Colonic mucosa (tissue), 4 donors: Measurements from ENCODE around the gene KMT5C. TPM values are rescaled to one million over a fixed set of nuclear protein-coding genes. Genes with fewer than 3 reads are reported as not detected.

Experiments
- DNase-seq: peaks from one replicate; pipeline ENCODE4 v3.0.0-alpha.2; 2020
- H3K27ac ChIP-seq: fragments of 200-600 bp; one replicate; pipeline ENCODE4 v1.8.0; 2021
- H3K27me3 ChIP-seq: fragments of 200-600 bp; one replicate; pipeline ENCODE4 v1.8.0; 2021
- H3K36me3 ChIP-seq: fragments of 200-600 bp; one replicate; pipeline ENCODE4 v1.8.0; 2021
- H3K4me1 ChIP-seq: fragments of 200-600 bp; one replicate; pipeline ENCODE4 v1.8.0; 2021; ENCODE audit warnings: mild to moderate bottlenecking
- H3K4me3 ChIP-seq: fragments of 200-600 bp; one replicate; pipeline ENCODE4 v1.8.0; 2021
- H3K9ac ChIP-seq, 2 donors: one replicate each; pipeline ENCODE4 v1.7.0; 2013; ENCODE audit warnings: control low read depth in 2 of 2, low read depth in 2 of 2, low read length in 2 of 2
- H3K9me3 ChIP-seq: fragments of 200-600 bp; one replicate; pipeline ENCODE4 v1.8.0; 2021
- CTCF ChIP-seq: fragments of 200-600 bp; IDR thresholded peaks from one replicate; pipeline ENCODE4 v1.8.0; 2022; ENCODE audit warnings: antibody characterized with exemption, mild to moderate bottlenecking
- intact Hi-C: fragments of 100-400 bp; cut with DNase I; formaldehyde crosslinking; loops from one replicate; pipeline ENCODE4 v1.14.1; 2022
- total RNA-seq, 2 donors: library from RNA; stranded (reverse); fragmentation: NEBNext Ultra II Directional in 1 of 2; extraction: Animal tissue kit (Norgen Biotek cat#: 25700) in 1 of 2; gene quantifications; one replicate each; pipeline ENCODE4 v1.2.1, GENCODE V29; 2021
- donor health status: healthy.
- donor health status: DM: no; HTN: no; CAD: no.
- donor health status: DM: no; HTN: no; CAD: no.

The KMT5C gene
- total RNA-seq, 2 donors from 2014 or later = 14.9 to 24.9 TPM

GRCh38 chr19:55366790-55367189 is 27.1 kb downstream of the KMT5C start:
- peaks cover 36% of the 10 kb centered on the region for H3K27me3 ChIP-seq
- TF ChIP-seq CTCF = no peak
- intact Hi-C loops = no loop called here

GRCh38 chr19:55368106-55368505 is 28.4 kb downstream of the KMT5C start:
- Histone ChIP-seq H3K36me3 (no peaks in the 10 kb centered on the region), H3K4me1 (peaks cover 4% of the 10 kb centered on the region), H3K4me3 (no peak overlapping the region), H3K27ac (no peak overlapping the region), H3K9ac (no peak overlapping the region), H3K27me3 (peaks cover 48% of the 10 kb centered on the region), H3K9me3 (no peaks in the 10 kb centered on the region)
- no peak for DNase-seq
- intact Hi-C loops = no loop called here
- TF ChIP-seq CTCF = no peak

More at GRCh38 chr19:55366790-55367189, 27.1 kb downstream of the KMT5C start:
- no peak for DNase-seq
- Histone ChIP-seq H3K9me3 (no peaks in the 10 kb centered on the region), H3K4me1 (peaks cover 4% of the 10 kb centered on the region), H3K27ac (no peak overlapping the region), H3K36me3 (no peaks in the 10 kb centered on the region), H3K9ac (no peak overlapping the region), H3K4me3 (no peak overlapping the region)

GRCh38 chr19:55368701-55369563 is 29.3 kb downstream of the KMT5C start:
- Histone ChIP-seq H3K4me3 (no peak overlapping the region), H3K27me3 (peaks cover 49% of the 10 kb centered on the region), H3K9ac (no peak overlapping the region), H3K36me3 (no peaks in the 10 kb centered on the region), H3K9me3 (no peaks in the 10 kb centered on the region), H3K27ac (no peak overlapping the region), H3K4me1 (peaks cover 4% of the 10 kb centered on the region)
- intact Hi-C loops = no loop called here
- no peak for DNase-seq
- TF ChIP-seq CTCF = no peak

GRCh38 chr19:55369653-55370304 is 30.1 kb downstream of the KMT5C start:
- H3K4me3 ChIP-seq = peak overlapping the region; percentile 17
- H3K36me3 ChIP-seq = no peaks in the 10 kb centered on the region
- H3K4me1 ChIP-seq = peaks cover 4% of the 10 kb centered on the region
- no peak for DNase-seq
- H3K27me3 ChIP-seq = peaks cover 53% of the 10 kb centered on the region
- intact Hi-C loops = no loop called here
- no peak for TF ChIP-seq CTCF
- no peak overlapping the region for H3K9ac ChIP-seq
- H3K9me3 ChIP-seq = no peaks in the 10 kb centered on the region
- no peak overlapping the region for H3K27ac ChIP-seq

GRCh38 chr19:55370305-55370988 is 30.8 kb downstream of the KMT5C start, which contains the start of gene IL11:
IL11 (minus strand) TSS chr19:55370463; CDS start chr19:55370310, 153 bp downstream.
- intact Hi-C loops = no loop called here

More at GRCh38 chr19:55370305-55370988, 30.8 kb downstream of the KMT5C start, which contains the start of gene IL11:
- Histone ChIP-seq H3K27ac (no peak within 1 kb of the TSS), H3K9me3 (no peaks in the 10 kb centered on the region), H3K27me3 (peaks cover 53% of the 10 kb centered on the region), H3K36me3 (no peaks in the 10 kb centered on the region), H3K4me3 (peak within 1 kb of the TSS; percentile 17), H3K4me1 (peaks cover 4% of the 10 kb centered on the region), H3K9ac (no peak within 1 kb of the TSS)
- TF ChIP-seq CTCF = no peak
- no peak for DNase-seq
